Calu3 (cell line): ENCODE measurements around the gene ERFL. TPM values are rescaled to one million over a fixed set of nuclear protein-coding genes. Genes with fewer than 3 reads are reported as not detected.

Source experiments
- BruUV-seq: library from RNA; stranded (reverse); fragments of 400-500 nt; replicated peaks from 2 replicates; lab custom pipeline; 2021; lab: Mats Ljungman, UMichigan
- CTCF ChIA-PET: fragments of 300-600 bp; sonication (Branson Sonifier 250); formaldehyde crosslinking; loops from one replicate; lab custom pipeline; 2022; ENCODE audit warnings: antibody characterized with exemption; lab: Charles Lee
- DNase-seq: peaks from one replicate; pipeline ENCODE4 v3.0.0; 2022
- H3K27ac Mint-ChIP-seq: one replicate; pipeline ENCODE4 v1.8.0; 2022; ENCODE audit warnings: mixed read lengths; ENCODE audit not compliant: unreplicated experiment
- H3K27me3 Mint-ChIP-seq: one replicate; pipeline ENCODE4 v1.8.0; 2022; ENCODE audit warnings: mixed read lengths; ENCODE audit not compliant: unreplicated experiment
- H3K36me3 Mint-ChIP-seq: one replicate; pipeline ENCODE4 v1.8.0; 2022; ENCODE audit warnings: mild to moderate bottlenecking, moderate library complexity, mixed read lengths; ENCODE audit not compliant: insufficient read depth, unreplicated experiment
- H3K4me1 Mint-ChIP-seq: one replicate; pipeline ENCODE4 v1.8.0; 2022; ENCODE audit warnings: mild to moderate bottlenecking, low read depth, mixed read lengths; ENCODE audit not compliant: unreplicated experiment
- H3K4me3 Mint-ChIP-seq: one replicate; pipeline ENCODE4 v1.8.0; 2022; ENCODE audit warnings: mild to moderate bottlenecking, low read depth, moderate library complexity, mixed read lengths; ENCODE audit not compliant: unreplicated experiment
- H3K9me3 Mint-ChIP-seq: one replicate; pipeline ENCODE4 v1.8.0; 2022; ENCODE audit warnings: low read depth, mixed read lengths; ENCODE audit not compliant: unreplicated experiment
- CTCF ChIP-seq: fragments of 200-600 bp; IDR thresholded peaks from one replicate; pipeline ENCODE4 v1.8.0; 2022; ENCODE audit warnings: antibody characterized with exemption; ENCODE audit not compliant: unreplicated experiment
- intact Hi-C: fragments of 100-400 bp; cut with micrococcal nuclease; formaldehyde crosslinking; loops from one replicate; pipeline ENCODE4 v1.10.0; 2022; ENCODE audit not compliant: unreplicated experiment
- total RNA-seq: library from RNA; stranded (reverse); gene quantifications from 2 replicates; pipeline ENCODE4 v1.2.3, GENCODE V29; 2022

The ERFL gene
- total RNA-seq, 1 experiment from 2014 or later, result 0.21 TPM

GRCh38 chr19:41895745-41896580 lies 32.3 kb downstream of the ERFL start:
- peaks cover 31% of the 10 kb centered on the region for H3K36me3 Mint-ChIP-seq
- H3K4me3 Mint-ChIP-seq, result no peak overlapping the region

DNA sequence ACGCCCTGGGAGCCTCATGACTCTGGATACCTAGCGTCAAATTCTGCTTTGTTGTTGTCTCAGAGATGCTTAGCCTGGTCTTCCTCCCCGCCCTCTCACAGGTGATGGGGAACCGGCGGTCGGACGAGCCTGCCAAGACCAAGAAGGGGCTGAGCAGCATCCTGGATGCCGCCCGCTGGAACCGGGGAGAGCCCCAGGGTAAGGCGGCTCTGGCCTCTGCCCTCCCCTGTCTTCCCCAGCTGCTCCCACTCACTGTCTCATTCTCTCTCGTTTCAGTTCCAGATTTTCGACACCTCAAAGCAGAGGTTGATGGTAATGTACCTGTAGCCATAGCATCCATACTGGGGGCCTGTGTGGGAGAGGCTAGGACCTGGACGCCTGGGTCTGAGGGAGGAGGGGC lies 33.9 kb downstream of the ERFL start:
- CTCF ChIA-PET, result no interaction called here

More at GRCh38 chr19:41895745-41896580, 32.3 kb downstream of the ERFL start:
- Mint-ChIP-seq H3K27me3 (no peaks in the 10 kb centered on the region), H3K27ac (no peak overlapping the region), H3K4me1 (no peaks in the 10 kb centered on the region), H3K9me3 (no peaks in the 10 kb centered on the region)
- no peak for DNase-seq
- CTCF ChIA-PET, result interaction anchor here (1.0 kb wide), 1 partner anchor 11 kb away, joined by 3 read pairs; no protein-coding TSS in a partner anchor
- BruUV-seq, result no TSS peak
- intact Hi-C loops, result no loop called here
- TF ChIP-seq CTCF, result peak; percentile 29

GRCh38 chr19:41893899-41894298 lies 34.4 kb downstream of the ERFL start:
- no TSS peak for BruUV-seq
- intact Hi-C loops, result no loop called here
- no peak for TF ChIP-seq CTCF
- no peak overlapping the region for H3K4me3 Mint-ChIP-seq
- no peak overlapping the region for H3K27ac Mint-ChIP-seq
- DNase-seq, result no peak
- CTCF ChIA-PET, result no interaction called here
- peaks cover 34% of the 10 kb centered on the region for H3K36me3 Mint-ChIP-seq
- H3K4me1 Mint-ChIP-seq, result peaks cover 11% of the 10 kb centered on the region
- no peaks in the 10 kb centered on the region for H3K27me3 Mint-ChIP-seq
- no peaks in the 10 kb centered on the region for H3K9me3 Mint-ChIP-seq

More for the DNA sequence above, 33.9 kb downstream of the ERFL start:
- no peak for TF ChIP-seq CTCF
- Mint-ChIP-seq H3K36me3 (peaks cover 33% of the 10 kb centered on the region), H3K9me3 (no peaks in the 10 kb centered on the region), H3K4me1 (peaks cover 6% of the 10 kb centered on the region), H3K27me3 (no peaks in the 10 kb centered on the region), H3K4me3 (no peak overlapping the region), H3K27ac (no peak overlapping the region)
- intact Hi-C loops, result no loop called here
- DNase-seq, result no peak
- no TSS peak for BruUV-seq

GRCh38 chr19:41892173-41892902 lies 35.9 kb downstream of the ERFL start:
- intact Hi-C loops, result no loop called here

More at GRCh38 chr19:41892173-41892902, 35.9 kb downstream of the ERFL start:
- Mint-ChIP-seq H3K27ac (no peak overlapping the region), H3K36me3 (peaks cover 37% of the 10 kb centered on the region), H3K4me1 (peaks cover 27% of the 10 kb centered on the region), H3K9me3 (no peaks in the 10 kb centered on the region), H3K27me3 (no peaks in the 10 kb centered on the region), H3K4me3 (no peak overlapping the region)
- no peak for DNase-seq
- CTCF ChIA-PET, result interaction anchor here (0.6 kb wide), 1 partner anchor 37 kb away, joined by 7 read pairs; no protein-coding TSS in a partner anchor
- no peak for TF ChIP-seq CTCF
- no TSS peak for BruUV-seq
